HG03095 (cell line): ENCODE data around the gene NPR2.

ENCODE experiments used
- ATAC-seq: cut with Tn5 transposase; IDR thresholded peaks from one replicate; pipeline ENCODE4 v1.9.1; 2021; ENCODE audit warnings: moderate library complexity; ENCODE audit not compliant: unreplicated experiment

The NPR2 gene

DNA sequence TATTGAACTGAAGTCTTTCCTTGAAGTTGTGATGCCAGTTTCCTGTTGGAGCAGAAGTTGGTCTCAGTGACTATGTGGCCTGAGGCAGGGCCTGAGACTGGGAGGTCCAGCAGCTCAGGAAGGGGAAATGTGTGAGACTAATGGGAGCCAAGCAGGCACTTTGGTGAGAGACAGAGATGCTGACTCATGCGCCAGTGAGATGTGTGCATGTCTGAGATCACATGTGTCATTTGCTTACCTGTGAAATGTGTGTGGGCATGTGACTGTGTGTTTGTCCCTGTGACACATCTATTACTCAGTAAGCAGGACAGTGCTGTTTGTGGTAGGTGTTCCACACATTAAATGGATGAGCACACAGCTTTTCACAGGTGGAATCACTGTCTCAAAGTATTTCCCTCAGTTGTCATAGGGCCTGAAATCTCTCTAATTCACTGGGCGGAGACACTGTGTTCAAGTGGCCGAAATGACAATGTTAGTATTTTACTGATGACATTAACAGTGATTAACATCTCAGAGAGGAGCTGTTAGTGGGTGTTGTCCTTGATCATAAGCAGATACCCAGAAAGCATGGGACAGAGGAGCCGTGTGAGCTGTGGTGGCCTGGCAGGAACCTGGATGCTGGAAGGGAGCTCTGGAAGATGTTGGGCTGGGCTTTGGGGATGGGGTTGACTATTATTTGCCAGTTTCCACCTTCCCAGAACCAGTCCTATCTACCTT lies 7.4 kb downstream of the NPR2 start:
- ATAC-seq, result no peak

DNA sequence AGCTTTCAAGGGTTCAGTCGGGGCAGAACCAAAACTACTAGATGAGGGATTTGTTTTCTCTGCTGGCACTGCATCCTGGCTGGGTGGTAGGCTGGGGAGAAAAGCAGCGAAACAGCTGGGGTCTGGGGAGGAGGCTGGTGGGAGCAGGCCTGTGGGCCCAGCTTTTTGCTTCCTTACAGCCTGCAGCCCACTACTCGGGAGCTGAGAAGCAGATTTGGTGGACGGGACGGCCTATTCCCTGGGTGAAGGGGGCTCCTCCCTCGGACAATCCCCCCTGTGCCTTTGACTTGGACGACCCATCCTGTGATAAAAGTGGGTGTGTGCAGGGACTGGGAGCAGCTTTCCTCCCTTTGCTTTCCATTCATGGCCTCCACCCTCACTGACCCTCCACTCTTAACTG lies 9.1 kb downstream of the NPR2 start:
- no peak for ATAC-seq

DNA sequence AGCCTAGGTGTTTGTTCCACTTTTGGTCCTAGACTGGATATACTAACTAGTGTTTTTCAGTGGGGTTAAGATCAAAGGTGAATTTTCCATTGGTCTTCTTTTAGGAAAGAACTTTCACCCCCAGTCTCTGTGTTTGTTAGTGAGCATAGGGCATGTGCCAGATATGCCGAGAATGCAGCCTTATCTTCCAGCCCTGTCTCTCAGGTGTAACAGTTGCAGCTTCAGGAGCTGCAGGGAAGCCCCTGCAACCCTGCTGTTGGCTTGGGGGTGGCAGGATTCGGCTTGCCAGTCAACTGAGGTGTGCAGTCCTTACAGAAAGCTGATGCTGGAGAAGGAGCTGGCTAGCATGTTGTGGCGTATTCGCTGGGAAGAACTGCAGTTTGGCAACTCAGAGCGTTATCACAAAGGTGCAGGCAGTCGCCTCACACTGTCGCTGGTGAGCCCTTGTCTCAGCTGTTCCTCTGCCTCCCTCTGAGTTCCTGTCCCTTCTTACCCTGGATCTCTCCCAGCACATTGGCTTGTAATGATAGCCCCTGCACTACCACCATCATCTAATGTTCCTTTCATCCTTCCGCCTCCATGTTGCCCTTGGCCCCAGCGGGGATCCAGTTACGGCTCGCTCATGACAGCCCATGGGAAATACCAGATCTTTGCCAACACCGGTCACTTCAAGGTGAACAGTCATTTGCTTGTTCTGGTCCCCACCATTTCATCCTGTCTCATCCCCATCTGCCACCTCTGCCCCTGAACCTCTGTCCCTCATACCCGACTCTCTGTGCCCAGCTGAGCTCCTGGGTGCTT lies 10.1 kb downstream of the NPR2 start:
- ATAC-seq, result no peak

DNA sequence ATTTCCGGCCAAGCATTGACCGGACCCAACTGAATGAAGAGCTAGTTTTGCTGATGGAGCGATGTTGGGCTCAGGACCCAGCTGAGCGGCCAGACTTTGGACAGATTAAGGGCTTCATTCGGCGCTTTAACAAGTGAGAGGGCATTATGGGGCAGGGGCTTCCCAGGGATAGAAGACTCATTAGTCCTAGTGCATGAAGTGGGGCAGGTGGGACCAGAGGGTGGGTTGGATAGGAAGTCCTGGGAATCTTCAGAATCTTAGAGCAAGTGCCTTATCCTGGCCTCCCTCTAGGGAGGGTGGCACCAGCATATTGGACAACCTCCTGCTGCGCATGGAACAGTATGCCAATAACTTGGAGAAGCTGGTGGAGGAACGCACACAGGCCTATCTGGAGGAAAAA lies 14.7 kb downstream of the NPR2 start:
- no peak for ATAC-seq

DNA sequence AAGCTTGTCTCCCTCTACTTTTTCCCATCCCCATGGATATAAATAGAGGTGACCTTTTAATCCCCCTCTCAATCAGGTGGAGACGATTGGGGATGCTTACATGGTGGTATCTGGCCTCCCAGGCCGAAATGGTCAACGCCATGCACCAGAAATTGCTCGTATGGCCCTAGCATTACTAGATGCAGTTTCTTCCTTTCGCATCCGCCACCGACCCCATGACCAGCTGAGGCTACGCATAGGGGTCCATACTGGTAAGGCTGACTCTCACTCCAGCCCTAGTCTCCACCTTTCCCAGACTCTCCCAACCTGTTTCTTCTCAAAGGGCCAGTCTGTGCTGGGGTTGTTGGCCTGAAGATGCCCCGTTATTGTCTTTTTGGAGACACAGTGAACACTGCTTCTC lies 17.0 kb downstream of the NPR2 start:
- ATAC-seq, result no peak

DNA sequence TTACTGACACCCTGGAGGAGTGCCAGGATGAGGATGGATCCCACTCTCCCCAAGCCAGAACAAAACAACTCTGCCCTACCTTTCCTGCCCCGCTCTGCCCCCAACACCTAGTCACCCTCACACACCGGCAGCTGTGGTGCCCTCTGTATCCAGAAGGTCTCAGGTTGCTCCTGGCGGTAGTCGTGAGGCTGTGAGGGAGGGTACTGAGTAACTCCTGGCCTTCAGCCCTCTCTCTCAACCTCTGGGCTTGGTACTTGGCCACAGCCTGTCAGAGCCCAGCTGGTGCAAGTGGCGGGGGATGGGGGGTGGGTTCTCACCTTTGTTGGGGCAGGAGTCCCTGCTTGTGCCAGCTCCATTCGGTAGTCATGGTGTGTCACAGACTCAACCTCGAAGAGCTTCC lies 18.7 kb downstream of the NPR2 start:
- ATAC-seq, result no peak

DNA sequence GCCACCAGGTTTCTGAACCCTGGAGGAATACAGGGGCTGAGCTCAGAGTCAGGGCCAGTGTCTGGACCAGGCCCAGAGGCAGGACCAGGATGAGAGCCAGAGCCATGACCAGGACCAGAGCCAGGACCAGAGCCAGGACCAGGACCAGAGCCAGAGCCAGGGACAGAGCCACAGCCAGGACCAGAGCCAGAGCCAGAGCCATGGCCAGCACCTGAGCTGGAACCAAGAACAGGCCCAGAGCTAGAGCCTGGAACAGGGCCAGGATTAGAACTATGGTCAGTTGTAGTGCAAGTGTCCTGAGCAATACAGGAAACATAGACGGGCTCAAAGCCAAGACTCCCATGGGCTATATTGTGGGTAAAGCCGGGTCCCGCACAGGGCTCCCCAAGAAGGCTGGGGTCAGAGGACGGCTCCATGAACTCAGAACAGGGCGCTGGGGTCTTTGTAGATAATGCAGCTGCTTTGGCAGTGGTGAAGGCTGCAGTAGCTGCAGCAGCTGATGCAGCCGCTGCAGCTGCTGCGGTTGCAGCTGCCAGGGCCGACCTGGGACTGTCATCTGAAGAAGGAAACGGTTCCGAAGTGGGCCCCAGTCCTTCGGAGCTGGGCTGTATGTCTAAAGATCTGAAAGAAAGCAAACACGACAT lies 20.1 kb downstream of the NPR2 start:
- ATAC-seq, result no peak

DNA sequence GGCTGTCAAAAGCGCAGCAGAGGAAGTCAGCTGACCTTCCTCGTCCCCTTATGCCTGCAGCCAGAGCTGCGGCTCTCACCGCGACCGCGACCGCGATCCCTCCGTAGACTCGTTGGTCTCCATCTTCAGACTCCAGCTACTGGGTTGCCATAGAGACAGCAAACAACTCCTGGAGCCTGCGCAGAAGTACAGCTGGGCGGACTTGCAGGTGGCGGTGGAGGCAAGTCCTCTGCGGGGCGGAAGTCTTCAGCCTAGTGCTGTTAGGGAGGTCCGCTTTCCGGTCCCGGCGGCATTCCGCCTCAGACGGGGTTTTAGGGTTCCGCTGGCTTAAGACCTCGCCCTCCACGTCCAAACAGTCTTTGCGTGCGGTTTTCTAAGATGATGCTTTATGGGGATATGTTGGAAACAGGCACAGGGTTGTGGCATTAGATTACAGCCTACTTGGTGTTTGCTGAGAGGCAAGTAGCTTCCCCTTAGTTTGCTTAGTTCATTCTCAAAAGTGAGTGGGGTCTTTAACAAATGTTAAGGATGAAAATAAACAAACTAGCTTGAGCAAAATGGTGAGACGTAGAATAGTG lies 20.7 kb downstream of the NPR2 start, which contains the start of gene SPAG8:
SPAG8 (minus strand) TSS at position 238 of the 578 bp plus-strand sequence; CDS start at position 123, 115 bp downstream.
- ATAC-seq, result peak; percentile 67

DNA sequence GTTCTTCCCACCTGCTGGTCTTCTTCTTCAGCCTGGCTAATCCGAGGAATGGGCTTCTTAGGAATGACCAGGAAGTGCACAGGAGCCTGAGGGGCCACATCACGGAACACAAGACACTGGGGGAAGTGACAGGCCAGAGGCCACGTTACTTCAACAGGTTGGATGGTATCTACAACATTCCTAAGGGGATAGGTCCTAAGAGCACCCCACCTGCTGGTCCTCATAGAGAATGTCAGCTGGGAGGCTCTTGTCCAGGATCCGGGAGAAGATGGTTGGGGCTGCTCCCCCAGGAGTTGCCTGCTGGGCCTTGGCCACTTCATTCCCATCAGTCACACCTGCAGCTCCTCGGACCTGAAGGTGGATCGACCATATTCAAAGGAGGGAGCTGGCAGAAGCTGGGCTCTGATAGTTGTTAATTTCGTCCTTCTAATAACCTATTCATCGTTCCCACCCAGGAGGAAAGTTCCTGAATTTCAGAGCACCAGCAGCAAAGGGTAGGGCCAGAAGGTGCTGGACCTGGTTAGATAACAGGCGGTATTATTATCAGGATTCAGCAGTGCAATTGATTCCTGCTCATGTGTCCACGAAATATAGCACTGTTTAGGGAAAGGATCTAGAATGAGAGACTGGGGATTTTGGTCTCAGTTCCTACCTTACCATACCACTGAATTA lies 22.2 kb downstream of the NPR2 start:
- no peak for ATAC-seq

DNA sequence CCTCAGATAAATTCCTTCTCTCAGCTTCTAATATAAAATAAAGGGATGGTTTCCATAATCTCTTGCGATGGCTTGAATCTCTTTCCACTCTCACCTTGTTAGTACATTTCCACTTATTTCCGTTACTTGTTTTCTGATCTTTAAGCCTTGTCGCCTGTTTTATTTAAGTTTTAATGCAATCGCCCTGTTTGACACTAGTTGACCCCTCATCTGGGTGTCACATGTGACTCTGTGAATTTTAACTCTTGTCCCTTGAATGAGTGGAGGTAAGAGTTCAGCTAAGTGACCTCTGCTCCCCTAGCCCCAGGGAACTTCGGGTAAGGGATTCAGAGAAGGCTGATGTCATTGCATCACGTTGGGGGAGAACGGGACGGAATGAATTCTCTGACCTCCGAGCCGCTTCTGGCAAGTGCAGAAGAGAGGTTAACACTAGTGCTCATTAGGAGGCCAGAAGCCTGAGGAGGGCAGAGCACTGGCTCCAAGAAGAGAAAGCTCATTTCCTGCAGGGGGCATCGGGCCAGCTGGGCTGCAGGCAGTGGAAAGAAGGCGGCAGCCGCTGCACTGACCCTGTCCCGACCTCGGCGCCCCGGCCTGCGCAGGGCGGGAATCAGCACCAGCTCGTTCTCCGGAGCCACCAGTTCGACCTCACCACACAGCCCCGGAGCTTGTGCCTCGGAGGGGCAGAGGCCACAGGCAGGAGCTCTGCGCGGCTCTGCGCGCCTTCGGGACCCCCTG lies 22.9 kb downstream of the NPR2 start:
- peak; percentile 18 for ATAC-seq

DNA sequence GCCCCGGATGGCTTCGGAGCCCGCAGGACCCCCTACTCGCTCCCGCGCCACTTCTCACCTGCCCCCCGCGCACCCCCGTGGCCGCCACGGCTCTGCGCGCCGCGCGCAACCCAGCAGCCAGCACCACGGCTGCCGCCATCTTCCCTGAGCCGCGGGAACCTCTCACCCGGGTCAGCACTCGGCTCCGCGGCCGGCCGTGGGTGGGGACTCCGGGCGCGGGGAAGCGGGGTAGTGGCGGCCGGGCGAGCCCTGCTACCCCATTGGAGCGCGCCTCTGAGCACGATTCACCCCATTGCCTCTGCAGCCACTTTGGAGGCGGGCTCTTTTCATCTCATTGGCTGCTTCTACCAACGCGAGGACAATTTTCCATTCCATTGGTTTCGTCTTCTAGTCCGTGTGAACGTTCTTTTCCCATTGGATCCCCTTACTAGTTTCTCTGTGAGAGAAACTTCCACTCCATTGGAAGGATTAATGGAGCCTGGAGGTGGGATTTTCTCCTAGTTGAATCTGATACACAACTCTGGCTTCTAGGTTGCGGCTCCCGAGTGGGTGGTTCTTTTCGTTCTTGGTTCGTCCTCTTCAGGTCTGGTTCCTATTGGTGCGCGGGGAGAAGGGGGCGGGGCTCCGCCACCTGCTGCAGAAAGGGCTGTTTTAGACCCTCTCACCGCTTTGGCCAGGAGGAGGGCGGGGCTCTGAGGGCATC lies 23.6 kb downstream of the NPR2 start, which contains the start of gene HINT2:
HINT2 (minus strand) TSS at position 202 of the 703 bp plus-strand sequence; CDS start at position 139, 63 bp downstream.
- peak; percentile 66 for ATAC-seq

DNA sequence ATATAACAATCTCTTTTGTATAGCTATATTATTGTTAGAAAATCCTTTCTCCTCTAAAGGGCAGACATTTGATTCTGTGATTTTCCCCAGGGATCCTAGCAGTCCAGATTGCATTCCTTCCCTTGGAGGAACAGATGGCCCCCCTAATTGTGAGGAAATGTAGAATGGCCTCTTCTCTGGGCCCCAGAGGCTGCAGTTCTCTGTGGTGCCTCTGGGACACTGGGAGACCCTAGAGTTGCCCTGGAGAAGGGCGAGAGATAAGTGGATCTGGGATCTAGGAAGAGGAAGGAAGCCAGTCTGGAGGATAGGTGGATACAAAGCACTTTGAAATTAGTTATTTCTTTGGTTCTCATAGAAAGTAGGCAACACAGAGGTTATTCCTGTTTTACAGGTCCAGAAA lies 25.3 kb downstream of the NPR2 start:
- ATAC-seq, result no peak

DNA sequence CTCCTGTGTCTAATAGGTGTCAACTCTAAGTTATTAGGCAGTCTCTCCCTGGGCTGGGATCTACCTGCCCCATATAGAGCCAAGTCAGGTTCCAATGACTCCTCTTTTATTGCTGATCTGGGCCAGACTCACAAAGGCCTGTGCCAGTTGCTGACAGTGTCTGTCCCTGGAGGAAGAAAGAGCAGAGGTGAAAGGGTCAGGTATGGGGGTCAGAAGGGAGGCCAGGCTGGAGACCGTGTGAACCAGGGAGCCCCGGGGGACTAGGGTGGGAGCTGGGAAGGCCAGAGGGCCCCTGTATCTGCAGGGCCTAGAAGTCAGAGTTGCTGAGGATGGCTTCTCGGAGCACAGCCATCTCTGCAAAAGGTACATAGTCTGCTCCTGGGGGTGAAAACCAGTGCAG lies 26.9 kb downstream of the NPR2 start:
- ATAC-seq, result no peak

DNA sequence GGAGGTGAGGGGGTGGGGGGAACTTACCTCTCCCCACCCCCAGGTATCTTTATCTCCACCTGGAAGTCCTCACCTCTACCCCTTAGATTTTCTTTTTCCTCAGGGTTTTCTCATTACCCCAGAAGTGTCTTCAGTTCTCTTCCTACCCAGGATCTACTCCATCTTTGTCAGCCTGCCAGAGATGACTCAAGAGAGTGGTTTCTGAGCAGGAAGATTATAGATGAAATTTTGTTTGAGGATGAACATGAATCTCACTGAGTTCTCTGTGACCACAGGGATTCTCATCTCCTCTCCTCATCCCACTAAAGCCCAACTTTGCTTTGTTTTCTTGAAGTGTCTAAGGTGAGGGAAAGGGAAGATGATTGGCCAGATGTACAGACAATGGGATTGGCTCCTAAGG lies 28.7 kb downstream of the NPR2 start:
- ATAC-seq, result no peak

DNA sequence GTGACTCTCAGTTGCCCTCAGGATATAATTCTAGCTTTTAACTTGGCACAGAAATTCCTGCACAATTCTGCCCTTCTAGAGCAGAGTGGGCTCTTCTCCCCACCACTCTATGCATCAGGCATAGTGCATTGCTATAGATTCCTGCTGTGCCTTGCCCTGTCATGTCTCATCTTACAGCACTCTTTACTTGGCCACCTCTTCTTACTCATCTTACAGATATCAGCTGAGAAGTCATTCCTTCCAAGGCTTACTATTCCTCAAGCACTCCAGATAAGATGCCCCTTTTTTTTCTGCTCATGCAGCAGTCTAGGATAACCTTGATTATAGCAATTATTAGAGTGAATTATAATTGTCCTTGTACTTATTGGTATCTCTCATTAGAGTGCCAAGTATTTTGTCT lies 31.5 kb downstream of the NPR2 start:
- no peak for ATAC-seq

DNA sequence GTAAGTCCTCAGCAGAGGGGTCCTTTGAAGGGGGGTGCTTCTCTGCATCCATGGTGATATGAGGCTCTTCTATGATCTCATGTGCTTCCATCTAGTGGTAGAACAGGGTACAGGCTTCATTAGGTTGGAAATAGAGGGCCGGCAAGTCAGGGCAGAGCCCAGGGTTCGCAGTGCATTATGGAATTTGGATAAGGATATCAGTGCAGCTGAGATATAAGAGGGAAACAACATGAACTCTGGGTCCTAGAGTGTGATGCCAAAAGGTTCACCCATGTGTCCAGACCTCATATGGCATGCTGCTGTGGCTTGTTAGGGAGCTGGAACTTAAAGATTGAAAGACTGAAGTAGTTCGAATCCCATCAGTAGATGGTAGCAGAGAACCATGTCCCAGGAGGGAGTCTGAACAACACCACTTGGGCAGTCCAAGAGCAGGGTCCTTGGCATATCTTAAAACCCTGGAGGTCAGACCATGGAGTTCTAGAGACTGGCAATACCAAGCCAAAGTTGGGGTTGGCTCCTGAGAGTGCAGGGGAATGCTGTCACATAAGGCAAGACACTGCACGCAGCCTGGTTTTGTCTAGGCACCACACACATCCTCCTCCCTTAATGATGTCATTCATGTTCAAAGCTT lies 34.8 kb downstream of the NPR2 start:
- ATAC-seq, result no peak

DNA sequence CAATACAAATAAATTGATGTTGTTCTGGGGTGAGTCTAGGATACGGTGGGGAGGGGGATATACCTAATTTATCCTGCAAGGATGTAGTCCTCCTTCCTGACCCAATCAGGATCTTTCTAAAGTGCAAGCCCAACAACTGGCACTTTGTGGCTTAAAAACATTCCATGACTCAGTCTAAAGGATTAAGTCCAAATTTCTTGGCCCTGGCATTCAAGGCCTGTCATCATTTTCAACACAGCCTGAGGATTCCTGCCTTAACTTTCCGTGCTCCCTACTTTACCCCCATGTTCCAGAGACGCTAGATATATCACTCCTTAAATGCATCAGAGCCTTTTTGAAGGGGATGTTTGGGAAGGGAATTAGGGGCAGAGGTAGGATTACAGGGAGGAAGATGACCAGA lies 36.1 kb downstream of the NPR2 start:
- no peak for ATAC-seq

DNA sequence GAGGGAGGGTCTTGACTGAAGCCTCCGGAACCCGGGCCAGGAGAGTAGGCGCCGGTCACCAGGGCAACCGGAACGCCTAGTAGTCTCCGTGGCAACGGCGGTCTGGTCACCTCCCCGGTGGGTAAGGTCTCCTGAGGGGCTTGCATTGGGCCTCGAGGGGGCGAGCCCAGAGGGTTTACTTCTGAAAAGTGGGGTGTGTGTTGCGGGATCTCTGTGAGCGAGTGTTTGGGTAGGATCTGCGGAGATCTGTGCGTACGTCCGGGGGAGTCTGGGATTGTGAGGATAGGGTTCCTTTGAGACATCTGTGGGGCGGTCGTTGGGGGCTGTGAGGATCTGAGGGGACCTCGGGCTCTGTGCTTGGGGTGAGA lies 37.3 kb downstream of the NPR2 start, which contains the start of gene FAM221B:
FAM221B (minus strand) TSS at position 17 of the 368 bp plus-strand sequence. CDS start 2,571 bp downstream, outside the sequence.
- ATAC-seq, result no peak
